Right renal cortex interstitium (tissue), 3 donors: ENCODE data around the gene CDC73. TPM values are rescaled to one million over a fixed set of nuclear protein-coding genes. Genes with fewer than 3 reads are reported as not detected.
"Not testable (repeated sequence)": the region's sequence is repeated elsewhere in the genome, so short reads cannot be mapped to it uniquely, and the experiment has no call there.

Source experiments
- DNase-seq, 3 donors: peaks; one replicate each; pipeline ENCODE4 v3.0.0-alpha.2; 2013; ENCODE audit warnings: low read depth in 3 of 3, low spot score in 2 of 3
- polyA plus RNA-seq, 3 donors: library from polyadenylated mRNA; unstranded; fragments of 120-200 nt; gene quantifications; one replicate each; pipeline ENCODE4 v1.2.1, GENCODE V29; 2013; ENCODE audit not compliant: insufficient read length in 3 of 3

CDC73 gene
- polyA plus RNA-seq, 3 donors: 48.7 to 52.9 (median 52.7) TPM

DNA sequence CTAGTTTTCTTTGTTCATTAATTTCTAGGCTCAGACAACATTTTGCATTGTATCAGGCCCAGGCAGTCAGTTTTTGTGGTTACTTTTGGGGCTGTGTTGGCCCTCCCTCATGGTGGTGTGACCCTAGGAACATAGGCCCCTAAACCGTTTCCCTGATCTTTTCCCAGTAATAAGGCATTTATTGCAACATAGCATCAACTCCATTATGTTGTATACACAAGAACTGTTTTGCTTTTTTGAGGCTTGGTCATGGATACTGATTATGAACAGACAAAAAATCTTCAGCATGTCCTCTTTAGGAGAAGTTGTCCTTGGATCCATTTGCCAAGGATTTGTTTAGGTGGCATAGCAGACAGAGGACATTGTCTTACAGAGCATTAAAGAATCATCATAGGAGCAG is 54.3 kb downstream of the CDC73 start:
- DNase-seq: no peak

DNA sequence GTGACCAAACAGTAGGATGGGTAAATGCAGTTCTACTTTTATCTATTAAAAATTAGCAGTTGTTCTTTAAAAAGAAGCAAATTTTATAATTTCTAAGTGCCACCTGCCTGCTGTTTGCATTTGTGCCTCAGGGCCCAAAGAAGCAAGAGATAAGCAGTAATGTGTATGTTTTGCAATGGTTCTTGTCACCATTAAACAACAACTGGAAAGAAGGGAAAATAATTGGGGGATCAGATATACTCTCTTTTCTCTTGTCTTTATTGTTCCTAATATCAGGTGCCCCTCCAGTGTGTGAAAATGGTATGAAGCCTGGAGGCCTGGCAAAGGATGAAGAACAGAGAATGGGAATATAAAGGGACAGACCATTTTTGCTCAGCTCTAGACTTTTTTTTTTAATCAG is 55.0 kb downstream of the CDC73 start:
- DNase-seq: no peak

DNA sequence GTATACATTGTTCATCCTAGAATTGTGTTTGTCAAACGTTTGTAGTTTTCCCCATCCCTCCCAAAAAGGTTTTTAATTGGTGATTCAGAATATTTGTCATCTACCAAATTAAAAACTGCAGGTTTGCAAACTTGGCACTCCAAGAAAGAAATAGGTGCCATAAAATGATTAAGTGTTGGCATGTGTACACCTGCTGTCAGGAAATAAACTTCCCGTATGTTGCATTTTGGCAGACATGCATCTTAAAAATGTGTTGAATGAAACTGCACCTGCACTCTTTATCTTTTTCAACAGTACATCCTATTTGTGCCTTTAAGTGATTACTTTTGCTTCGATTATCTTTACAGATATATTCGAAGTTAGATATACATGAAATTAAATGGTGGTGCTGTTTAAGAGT is 57.3 kb downstream of the CDC73 start:
- no peak for DNase-seq

DNA sequence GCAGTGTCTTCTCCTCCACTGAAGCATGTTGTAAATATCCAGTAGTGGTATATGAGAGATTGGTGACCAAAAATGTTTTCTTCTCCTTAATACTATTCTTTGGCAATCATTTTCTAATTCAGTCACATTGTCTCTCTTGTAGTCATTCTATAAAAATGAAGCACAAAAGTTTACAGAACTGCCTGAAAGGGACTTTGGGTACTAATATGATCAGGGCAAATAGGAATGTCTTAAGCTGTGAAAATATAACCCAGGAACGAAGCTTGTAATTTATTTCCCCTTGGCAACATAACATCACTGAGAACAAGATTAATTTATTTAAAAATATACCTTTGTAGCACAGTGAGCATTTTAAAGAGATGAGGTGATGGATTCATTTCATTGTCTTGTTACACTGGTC is 59.7 kb downstream of the CDC73 start:
- DNase-seq: no peak

DNA sequence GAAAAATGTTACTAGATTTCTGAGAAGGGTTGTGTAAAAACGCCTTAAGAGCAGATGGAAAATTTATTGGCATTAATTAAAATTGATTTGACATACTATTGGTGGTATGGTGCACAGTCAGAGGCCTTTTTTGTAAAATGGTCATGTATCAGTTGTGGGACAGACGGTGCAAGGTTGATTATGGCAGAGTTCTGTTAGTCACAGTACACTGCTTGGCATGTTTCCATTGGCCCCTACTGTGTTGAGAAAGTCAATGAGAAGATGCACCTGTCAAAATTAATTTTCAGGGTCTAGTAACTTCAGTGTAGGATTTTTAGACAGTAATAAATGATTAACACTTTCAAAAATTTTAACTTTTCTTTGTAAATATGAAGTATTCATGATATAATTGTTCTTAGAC is 60.2 kb downstream of the CDC73 start:
- no peak for DNase-seq

DNA sequence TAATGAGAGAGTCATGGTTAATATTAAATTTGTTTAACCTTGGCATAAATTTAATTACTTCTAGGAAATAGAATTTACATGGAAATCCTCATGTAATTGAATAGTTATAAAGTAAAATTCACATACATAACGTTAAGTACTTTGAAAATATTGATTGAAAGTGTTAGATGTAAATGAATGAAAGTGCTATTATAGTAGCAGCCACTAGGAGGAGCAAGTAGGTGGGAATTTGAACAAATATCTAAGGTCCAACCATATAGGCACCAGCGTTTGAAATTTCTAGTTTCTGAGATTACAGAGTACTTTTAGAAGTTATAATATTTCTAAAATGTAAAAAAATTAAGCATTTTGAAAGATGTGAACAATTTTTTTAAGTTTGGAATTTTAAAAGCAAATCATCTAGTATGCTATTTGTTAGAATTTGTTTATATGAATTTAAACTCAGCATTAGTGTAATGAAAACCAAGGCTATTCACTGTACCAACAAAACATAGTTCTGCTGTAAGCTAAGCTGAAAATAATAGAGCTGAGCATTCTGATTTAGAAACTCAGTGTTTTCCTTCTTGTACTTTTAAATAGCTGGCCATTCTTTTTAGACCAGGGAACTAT is 61.3 kb downstream of the CDC73 start:
- DNase-seq: no peak

DNA sequence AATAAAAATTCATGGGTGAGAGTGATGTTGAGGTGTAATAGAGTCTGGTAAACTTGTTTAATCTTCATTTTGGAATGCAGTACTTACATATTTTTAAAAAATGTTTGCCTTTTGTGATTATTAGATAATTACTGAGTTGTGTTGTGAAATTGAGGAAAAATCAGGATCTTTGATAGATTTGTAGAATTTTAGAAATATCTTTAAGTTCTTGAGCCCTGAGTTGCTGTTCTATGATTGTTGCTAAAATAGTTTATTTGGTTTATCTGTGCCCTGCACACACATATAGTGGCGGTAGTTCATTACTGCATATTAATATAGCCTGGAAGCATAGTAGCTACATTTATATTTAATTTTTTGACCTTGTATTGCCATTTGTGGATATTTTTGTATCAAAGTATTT is 62.9 kb downstream of the CDC73 start:
- DNase-seq: no peak

DNA sequence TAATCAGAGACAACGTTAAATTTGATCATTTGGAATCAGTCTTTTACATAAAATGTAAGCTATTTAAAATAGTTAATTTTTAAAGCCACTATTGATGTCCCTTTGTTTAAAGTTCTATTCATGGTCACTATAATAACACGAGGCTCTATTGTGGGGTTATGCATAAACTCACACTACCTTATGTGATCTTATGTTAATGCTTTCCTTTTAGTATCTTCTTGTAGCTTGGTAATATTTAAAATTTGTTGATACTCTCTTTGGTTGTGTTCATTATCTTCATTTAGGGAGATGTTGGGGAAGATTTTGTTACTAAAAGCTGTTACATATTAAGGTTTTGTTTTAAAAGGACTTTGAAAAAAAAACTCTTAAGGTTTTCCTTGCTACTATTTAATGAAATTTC is 63.4 kb downstream of the CDC73 start:
- no peak for DNase-seq

DNA sequence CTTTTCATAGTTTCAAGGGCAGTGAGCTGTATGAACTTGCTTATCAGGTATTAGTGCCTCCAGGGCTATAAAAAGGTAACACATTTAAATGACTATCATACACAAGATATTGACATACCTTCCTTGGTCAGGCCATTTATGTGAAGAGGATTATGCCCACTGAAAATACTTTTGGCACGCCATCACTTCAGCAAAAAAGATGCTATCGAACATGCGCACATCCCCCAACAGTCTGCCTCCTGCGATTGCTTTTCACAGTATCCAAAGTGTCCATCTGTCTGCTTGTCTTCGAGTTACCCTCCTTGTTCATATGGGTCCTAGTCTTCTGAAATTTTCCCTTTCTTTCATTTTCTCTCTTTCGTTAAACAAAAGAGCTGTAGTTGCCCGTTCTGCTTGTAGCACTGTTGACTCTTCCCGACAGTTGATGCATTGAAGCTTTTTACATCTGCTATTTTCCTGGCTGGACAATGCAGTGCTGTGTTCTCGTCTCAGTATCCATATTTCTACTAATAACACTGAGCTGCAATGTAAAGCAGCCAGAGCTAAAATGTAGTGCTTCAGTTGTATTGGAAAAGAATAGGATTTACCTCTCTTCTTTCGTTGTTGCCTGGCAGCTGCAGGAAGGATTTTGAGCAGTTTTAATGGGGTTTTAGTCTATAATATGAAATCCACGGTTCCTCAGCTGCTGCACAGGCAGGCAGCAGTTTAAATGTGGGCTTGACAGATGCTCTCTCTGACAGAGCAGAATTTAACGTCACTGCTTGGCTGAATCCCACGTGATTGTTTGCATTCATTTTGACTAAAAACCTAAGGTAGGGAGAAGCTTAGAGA is 64.3 kb downstream of the CDC73 start, which contains the start of gene B3GALT2:
TSS of gene B3GALT2 (minus strand) at position 713 of the 831 bp plus-strand sequence. CDS start 5,051 bp downstream, outside the sequence.
- no peak for DNase-seq

DNA sequence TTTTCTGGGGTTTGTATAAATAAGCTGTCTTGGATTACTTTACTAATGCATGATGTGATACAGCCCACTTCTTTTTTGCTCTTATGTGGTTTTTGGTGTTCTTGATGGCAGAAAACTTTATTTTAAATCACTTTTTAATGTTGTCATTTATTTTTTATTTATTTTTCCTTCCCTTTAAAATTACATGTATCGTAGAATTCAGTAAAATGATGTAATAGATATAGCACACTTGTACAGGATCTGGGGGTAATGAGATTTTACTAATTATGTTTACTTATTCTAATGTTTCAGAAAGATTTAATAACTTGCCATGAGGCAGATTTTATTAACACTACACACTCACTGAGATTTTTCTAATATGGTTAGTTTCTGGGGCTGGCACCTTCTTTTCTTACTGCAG is 65.3 kb downstream of the CDC73 start:
- DNase-seq: no peak

DNA sequence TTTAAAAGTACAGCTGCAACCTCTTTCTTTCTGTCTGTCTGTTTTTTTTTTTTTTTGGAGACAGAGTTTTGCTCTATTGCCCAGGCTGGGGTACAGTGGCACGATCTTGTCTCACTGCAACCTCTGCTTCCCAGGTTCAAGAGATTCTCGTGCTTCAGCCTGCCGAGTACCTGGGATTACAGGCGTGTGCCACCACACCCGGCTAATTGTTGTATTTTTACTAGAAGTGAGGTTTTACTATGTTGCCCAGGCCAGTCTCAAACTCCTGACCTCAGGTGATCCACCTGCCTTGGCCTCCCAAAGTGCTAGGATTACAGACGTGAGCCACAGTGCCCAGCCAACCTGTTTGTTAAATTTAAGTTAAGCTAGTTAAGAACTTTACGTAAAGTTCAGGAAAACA is 67.1 kb downstream of the CDC73 start:
- DNase-seq: not testable (repeated sequence)

DNA sequence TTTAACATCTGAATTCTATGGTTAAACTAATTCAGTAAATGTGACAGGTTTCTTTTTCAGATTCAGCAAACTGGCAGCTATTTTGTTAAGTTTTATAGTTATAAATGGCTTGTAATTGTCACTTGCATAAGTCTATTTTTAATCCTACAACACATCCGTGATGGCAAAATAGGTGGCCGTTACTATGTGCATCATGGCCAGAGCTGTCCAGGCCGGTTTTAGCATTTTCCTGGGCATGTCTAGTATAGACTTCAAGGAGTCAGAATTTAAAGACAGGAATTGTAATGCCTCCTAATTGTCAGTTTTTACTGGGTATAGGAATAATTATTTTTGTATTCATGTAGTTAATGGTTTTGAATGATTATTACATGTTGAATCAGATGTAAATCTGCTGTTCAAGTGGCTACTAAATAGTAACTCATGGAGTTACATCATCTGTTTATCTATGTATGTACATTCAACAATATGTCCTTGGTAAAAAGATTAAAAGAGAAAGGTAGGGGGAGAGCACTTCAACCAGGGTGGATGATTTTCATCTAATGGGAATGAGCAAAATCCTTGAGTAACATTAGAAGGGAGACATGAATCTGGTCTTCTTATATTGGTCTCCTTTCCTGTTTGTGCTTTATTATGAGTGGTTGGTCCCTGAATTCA is 67.7 kb downstream of the CDC73 start:
- no peak for DNase-seq

DNA sequence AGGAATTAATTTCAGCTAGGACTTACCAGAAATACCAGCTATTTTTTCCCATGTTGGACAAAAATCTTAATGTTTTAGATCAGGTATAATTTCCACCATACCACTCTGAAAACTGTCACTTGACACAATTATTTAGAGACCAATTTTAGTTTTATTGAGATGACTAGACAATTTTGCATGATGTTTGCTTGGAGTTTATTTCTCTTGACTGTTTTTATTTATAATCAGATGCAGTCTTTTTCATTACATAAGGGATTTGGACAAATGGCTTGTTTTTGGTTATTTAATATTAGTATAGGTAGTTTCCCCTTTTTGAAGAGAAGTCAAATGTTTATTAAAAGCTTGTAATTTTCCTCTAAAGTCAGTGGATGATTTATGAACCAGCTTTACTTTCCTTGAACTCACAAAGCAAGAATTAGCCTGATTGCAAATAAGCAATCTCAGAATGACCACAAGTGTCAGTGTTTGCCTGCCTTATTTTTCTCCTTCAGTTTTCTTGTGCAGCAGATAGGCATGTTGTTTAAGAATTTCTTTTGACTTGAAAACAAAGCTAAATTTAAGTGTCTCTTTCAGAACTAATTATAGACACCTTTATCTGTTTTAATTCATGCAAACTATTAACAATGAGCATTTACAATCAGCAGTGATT is 68.4 kb downstream of the CDC73 start:
- DNase-seq: no peak

DNA sequence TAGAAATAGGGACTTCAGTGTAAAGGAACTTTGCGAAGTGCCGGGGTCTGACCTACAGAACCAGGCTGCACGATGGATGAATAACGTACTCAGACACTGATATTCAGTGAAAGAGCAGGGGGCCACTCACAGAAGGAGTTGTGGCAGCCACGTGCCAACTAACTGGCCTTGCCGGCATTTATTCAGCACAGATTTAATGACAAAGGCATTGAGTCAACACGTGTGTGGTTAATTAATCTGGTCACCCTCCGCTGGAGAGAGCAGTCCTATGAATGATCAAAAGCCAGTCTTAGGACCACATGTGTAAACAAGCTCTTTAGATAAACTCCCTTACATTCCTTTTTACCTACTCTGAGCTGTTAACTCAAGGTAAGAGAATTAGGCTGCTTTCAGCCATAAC is 70.8 kb downstream of the CDC73 start:
- DNase-seq: no peak

DNA sequence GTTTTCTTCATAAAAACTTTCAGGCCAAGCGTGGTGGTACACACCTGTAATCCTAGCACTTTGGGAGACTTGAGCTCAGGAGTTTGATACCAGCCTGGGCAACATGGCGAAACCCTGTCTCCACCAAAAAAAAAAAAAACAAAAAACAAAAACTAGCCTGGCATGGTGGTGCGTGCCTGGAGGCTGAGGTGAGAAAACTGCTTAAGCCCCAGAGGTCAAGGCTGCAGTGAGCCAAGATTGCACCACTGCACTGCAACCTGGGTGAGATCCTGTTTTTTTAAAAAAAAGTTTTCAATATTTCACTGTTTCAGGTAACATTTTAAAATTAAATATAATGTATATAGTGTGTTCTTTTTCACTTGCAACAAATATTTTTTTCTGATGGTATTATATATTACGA is 78.1 kb downstream of the CDC73 start:
- no peak for DNase-seq

DNA sequence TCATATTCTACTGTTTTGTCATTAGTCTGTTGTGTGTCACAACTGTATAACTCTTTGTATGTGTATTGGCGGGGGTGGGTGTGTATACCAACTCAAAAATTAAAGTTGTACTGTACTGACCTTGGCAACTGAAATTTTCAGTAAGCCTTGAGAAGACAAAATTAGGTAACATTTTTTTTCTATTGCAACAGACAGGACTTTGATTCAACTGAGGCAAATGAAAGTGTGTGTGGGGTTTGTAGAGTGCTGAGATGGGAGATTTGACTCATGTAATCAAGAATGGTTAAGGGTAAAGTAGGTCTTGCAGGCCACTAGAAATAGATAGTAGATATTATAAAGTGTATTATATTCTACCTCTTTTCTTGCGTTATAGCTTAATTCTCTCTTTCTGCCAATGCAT is 79.2 kb downstream of the CDC73 start:
- no peak for DNase-seq

DNA sequence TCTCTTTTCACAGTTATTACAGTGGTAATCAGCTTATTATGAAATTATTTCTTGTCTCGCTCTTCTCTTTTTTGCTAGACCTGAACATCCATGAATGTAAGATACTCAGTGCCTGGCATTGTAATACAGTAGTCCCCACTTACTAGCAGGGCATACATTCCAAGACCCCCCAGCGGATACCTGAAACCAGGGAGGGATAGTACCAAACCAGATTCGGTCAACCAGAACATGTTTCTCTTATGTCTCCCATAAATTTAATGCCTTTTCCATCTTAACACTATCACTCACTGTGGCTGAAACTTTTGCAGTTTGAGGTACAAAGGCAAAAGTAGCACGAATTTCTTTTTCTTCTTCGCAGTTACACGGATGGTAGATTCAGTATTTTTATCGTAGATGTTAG is 89.2 kb downstream of the CDC73 start:
- DNase-seq: peak in 2 of 3 donors; percentile 26 to 31

DNA sequence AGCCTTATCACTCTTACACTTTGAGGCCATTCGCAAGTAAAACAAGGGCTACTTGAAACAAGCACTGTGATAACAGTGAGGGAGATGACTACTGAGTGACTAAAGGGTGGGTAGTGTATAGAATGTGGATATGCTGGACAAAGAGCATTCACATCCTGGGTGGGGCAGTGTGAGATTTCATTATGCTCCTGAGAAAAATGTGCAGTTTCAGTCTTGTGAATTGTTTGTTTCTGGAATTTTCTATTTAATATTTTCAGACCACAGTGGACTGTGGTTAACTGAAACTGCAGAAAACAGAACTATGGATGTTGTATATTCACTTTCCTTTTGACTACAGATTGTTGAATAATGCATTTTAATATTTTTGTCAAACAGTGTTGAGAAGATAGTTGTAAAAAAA is 89.7 kb downstream of the CDC73 start:
- DNase-seq: no peak

DNA sequence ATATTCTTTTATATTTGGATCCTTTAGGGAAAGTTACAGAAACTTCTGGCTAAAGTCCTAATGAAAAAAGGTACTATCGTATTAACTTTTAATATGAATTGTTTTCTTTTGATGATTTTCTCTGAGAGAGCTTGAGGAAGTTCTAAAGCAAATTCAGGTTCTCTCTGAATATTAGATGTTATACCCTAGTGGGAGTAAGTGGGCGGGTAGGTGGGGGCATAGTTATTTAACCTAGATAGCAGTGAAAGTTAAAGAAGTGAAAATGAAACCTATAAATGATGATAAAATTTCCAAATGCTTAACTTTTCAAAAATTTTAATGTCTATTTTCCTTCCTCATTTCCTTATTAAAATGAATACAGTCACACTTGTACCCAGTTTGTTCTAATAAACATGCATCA is 90.8 kb downstream of the CDC73 start:
- no peak for DNase-seq

DNA sequence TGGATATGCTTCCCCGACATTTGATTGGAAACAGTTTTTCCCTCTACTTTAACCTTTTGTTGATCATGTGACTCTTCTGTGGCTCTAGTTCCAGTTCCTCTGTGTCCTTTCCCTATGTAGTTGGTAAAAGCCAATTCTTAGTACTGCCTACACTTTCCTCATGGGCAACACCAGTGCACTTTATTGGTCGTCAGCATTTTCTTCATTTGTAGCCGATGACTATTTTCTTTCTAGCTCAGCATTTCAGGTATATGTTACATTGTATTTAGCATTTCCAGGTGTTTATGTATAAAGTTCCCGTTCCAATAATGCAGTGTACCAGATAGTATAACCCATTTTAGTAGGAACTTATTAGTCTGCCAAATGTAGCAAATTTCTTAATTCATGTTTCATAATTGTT is 92.2 kb downstream of the CDC73 start:
- no peak for DNase-seq

DNA sequence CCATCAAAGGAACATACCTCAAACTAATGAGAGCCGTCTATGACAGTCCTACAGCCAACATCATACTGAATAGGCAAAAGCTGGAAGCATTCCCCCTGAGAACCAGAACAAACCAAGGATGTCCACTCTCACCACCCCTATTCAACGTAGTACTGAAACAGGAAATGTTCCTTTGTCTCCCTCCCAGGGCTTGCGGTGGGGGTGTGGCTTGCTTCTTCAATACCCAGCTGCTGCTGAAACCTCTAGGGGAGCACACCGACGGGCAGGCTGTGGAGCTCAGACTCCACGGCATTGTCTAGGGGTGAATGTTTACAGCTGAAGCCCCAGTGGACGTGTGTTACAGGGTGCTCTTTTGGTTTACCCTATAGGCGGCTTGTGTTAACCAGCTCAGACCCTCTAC is 95.1 kb downstream of the CDC73 start:
- DNase-seq: no peak
